ENCODE data around the gene TRABD2A.

The TRABD2A gene

DNA sequence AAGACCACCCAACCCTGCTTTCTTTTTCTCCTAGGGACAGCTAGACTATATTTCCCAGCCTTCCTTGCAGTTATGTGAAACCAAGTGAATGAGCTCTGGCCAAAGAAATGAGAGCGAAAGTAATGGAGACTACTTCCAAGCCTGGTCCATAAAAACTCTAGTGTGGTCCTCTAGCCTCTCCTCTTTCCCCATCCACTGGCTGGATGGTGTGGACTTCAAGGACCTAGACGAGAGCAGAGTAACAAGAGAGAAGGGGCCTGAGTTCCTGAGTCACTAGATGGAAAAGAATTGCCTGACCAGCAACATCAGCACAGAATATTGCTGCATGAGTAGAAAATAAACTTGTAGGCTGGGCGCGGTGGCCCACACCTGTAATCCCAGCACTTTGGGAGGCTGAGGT lies 21.6 kb upstream of the TRABD2A start:
- Histone ChIP-seq H3K27me3 (ENCODE audit: insufficient read depth, low read length) (peaks cover 8% of the 10 kb centered on the region), H3K4me3 (ENCODE audit: low read length) (no peak overlapping the region), H3K9ac (ENCODE audit: low read depth, low read length) (no peak overlapping the region), H3K4me1 (ENCODE audit: insufficient read depth, low read length) (peaks cover 2% of the 10 kb centered on the region; the same call in 1 of the 2 replicates), H3K36me3 (ENCODE audit: insufficient read depth, low read length) (no peaks in the 10 kb centered on the region; the same call in 1 of the 2 replicates), H3K27ac (ENCODE audit: low read depth, low read length) (no peak overlapping the region), H3K9me3 (ENCODE audit: insufficient read depth, low read depth, low read length) (no peaks in the 10 kb centered on the region)
- WGBS: 98% methylated on average over 4 of the region's 4 CpGs

DNA sequence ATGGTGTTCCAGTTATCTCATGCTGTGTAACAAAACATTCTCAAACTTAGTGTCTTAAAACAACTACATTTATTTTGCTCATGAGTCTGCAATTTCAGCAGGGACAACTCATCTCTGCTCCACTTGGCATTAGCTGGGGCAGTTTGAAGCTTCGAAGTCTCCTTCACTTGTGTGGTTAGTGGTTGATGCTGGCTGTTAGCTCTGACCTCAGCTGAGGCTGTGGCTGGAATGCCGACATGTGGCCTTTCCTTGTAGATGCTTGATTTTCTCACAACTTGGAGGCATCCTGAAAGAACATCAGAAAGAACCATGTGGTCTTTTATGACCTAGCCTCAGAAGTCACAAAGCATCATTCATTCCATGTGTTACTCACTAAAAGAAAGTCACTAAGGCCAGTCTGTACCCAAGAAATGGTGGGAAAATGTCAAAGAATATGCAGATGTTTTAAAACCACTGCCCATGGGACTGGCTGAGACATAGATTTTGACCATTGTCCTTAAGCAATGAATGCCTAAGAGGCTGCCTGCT lies 20.8 kb upstream of the TRABD2A start:
- Histone ChIP-seq H3K27ac (ENCODE audit: low read depth, low read length) (no peak overlapping the region), H3K36me3 (ENCODE audit: insufficient read depth, low read length) (no peaks in the 10 kb centered on the region; the same call in 1 of the 2 replicates), H3K9ac (ENCODE audit: low read depth, low read length) (no peak overlapping the region), H3K4me1 (ENCODE audit: insufficient read depth, low read length) (peaks cover 2% of the 10 kb centered on the region; the same call in 1 of the 2 replicates), H3K9me3 (ENCODE audit: insufficient read depth, low read depth, low read length) (no peaks in the 10 kb centered on the region), H3K27me3 (ENCODE audit: insufficient read depth, low read length) (peaks cover 8% of the 10 kb centered on the region), H3K4me3 (ENCODE audit: low read length) (no peak overlapping the region)
- 98% methylated on average over 2 of the region's 2 CpGs for WGBS

DNA sequence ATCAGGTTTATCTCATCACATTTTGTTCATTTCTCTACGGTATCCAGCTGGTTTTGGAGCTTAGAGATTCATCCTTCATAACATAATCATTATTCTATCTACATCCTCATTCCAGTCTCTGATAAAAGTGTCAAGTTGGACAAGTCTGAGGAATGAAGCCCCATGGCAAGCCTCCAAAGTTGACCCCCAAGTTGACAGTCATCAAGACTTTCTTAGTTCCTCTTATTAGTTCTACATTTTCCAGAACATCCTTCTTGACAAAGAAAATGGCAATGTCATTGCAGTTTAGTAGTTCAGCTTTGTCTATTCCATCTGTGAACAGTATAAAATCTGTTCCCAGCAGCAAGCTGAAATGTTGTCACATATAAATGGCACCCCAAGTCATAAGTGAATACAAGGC lies 20.1 kb upstream of the TRABD2A start:
- Histone ChIP-seq H3K9me3 (ENCODE audit: insufficient read depth, low read depth, low read length) (no peaks in the 10 kb centered on the region), H3K36me3 (ENCODE audit: insufficient read depth, low read length) (no peaks in the 10 kb centered on the region), H3K4me1 (ENCODE audit: insufficient read depth, low read length) (peaks cover 2% of the 10 kb centered on the region; the same call in 1 of the 2 replicates), H3K27ac (ENCODE audit: low read depth, low read length) (no peak overlapping the region), H3K27me3 (ENCODE audit: insufficient read depth, low read length) (peaks cover 8% of the 10 kb centered on the region), H3K9ac (ENCODE audit: low read depth, low read length) (no peak overlapping the region), H3K4me3 (ENCODE audit: low read length) (no peak overlapping the region)
- WGBS: 92% methylated on average over 1 of the region's 1 CpG

DNA sequence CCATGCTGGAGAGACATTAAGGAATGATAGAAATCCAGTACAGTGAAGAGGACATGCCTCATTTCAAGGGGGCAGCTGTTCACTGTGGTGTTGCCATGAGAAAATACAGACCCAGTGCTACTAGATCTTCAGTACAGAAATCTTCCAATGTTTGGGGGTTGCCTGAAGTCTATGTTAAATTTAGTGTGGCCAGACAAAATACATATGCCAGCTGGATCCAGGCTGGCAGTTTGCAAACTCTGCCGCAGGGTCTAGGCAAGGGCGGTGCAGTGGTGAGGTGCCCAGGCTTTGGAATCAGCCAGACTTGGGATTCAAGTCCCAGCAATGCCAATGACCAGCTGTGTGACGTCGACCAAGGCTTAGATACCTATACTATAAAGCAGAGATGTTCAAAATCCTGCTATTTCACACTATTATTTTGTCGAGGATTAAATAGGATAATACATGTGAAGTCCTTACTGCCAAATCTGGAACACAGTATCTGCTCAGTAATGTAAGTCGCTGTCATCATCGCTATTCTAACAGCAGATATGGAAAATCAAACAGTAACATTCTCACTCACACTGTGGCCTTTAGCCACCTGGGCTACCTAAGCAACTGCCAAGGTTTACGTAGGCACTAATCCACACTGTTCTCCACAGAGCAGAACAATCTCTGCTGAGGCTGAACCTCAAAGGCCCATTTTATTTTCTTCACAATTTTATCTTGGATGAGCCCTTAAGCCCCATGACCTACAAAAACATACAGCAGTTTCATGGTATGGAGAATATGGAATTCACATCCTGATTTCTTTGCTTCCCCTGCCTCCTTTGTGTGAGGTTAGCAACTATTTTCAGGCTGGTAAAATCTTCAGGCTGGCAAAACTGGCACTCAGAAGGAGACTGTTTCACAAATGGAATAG lies 18.7 kb upstream of the TRABD2A start:
- Histone ChIP-seq H3K9ac (ENCODE audit: low read depth, low read length) (no peak overlapping the region), H3K36me3 (ENCODE audit: insufficient read depth, low read length) (no peaks in the 10 kb centered on the region), H3K4me1 (ENCODE audit: insufficient read depth, low read length) (peaks cover 2% of the 10 kb centered on the region; the same call in 1 of the 2 replicates), H3K4me3 (ENCODE audit: low read length) (no peak overlapping the region), H3K27me3 (ENCODE audit: insufficient read depth, low read length) (peaks cover 6% of the 10 kb centered on the region), H3K9me3 (ENCODE audit: insufficient read depth, low read depth, low read length) (no peaks in the 10 kb centered on the region), H3K27ac (ENCODE audit: low read depth, low read length) (no peak overlapping the region)
- WGBS: 91% methylated on average over 8 of the region's 8 CpGs

DNA sequence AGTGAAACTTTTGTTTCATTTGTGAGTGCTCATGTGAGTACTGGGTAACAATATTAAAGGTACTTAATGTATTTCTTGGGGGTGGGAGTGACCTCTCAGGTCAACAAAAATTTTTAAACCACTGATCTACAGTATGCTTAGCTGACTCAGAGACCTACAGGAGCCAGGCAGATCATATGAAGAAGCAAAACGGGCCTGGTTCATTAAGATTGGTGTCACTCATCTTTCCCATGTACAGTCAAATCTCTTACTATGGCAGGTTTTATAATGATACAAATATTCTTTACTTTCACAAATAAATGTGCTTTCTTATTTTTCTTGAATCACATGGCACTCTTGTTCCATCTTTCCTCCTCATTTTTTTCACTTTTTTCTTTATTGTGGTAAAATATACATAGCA lies 16.9 kb upstream of the TRABD2A start:
- no peak overlapping the region for H3K9ac ChIP-seq (ENCODE audit: low read depth, low read length)
- no peak overlapping the region for H3K27ac ChIP-seq (ENCODE audit: low read depth, low read length)
- H3K27me3 ChIP-seq (ENCODE audit: insufficient read depth, low read length): no peaks in the 10 kb centered on the region
- 73% methylated on average over 1 of the region's 1 CpG for WGBS
- no peaks in the 10 kb centered on the region for H3K36me3 ChIP-seq (ENCODE audit: insufficient read depth, low read length)
- no peak overlapping the region for H3K4me3 ChIP-seq (ENCODE audit: low read length)
- H3K4me1 ChIP-seq (ENCODE audit: insufficient read depth, low read length): peaks cover 4% of the 10 kb centered on the region; the same call in 1 of the 2 replicates
- no peaks in the 10 kb centered on the region for H3K9me3 ChIP-seq (ENCODE audit: insufficient read depth, low read depth, low read length)

DNA sequence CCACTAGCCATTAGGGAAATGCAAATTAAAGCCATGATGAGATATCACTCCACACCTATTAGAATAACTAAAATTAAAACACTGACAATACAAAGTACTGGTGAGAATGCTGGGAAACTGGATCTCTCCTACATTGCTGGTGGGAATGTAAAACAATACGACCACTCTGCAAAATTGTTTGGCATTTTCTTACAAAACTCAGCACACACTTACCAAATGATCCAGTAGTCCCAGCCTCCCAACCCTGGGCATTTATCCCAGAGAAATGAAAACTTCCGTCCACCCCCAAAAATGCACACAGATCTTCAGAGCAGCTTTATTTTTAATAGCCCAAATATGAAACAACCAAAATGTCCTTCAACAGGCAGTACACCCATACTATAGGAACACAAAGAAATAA lies 15.7 kb upstream of the TRABD2A start:
- 91% methylated on average over 2 of the region's 2 CpGs for WGBS
- no peak overlapping the region for H3K4me3 ChIP-seq (ENCODE audit: low read length)
- no peak overlapping the region for H3K27ac ChIP-seq (ENCODE audit: low read depth, low read length)
- H3K27me3 ChIP-seq (ENCODE audit: insufficient read depth, low read length): no peaks in the 10 kb centered on the region
- H3K9me3 ChIP-seq (ENCODE audit: insufficient read depth, low read depth, low read length): no peaks in the 10 kb centered on the region
- peaks cover 4% of the 10 kb centered on the region; the same call in 1 of the 2 replicates for H3K4me1 ChIP-seq (ENCODE audit: insufficient read depth, low read length)
- H3K9ac ChIP-seq (ENCODE audit: low read depth, low read length): no peak overlapping the region
- H3K36me3 ChIP-seq (ENCODE audit: insufficient read depth, low read length): no peaks in the 10 kb centered on the region

DNA sequence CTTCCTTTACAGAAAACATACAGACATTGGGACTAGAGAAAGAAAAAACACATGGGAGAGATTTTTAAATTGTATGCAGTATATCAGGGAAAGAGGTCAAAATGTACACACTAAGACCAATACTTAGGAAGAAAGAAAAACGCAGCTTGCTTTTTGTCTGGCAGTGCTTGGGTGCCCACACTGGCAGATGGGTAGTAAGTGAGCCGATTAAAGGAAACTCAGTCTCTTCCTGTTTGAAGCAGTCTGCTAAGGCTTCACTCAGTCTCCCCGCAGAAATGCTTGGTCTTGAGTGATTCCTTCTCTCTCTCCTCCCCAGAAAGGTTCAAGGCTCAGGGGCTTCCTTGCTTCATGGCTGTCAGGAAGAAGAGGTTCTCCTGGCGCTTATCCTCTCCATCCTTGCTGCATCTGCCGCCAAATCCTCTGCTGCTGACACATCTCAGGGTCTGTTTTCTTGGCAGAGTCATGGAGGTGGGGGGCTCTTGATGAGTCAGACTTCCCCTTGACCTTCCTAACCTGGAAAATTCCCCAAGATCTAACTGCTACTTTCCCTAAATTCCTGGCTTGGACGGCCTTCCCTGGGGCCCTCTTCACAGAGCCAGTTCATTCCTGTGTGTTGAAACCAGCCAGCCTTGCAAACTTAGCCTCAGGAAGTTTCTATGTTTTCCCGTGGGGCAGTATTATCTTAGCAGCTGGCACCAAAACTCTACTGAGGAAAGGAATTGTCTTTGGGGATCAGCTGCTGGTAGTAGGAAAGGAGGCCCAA lies 14.1 kb upstream of the TRABD2A start:
- WGBS: 70% methylated on average over 7 of the region's 7 CpGs

DNA sequence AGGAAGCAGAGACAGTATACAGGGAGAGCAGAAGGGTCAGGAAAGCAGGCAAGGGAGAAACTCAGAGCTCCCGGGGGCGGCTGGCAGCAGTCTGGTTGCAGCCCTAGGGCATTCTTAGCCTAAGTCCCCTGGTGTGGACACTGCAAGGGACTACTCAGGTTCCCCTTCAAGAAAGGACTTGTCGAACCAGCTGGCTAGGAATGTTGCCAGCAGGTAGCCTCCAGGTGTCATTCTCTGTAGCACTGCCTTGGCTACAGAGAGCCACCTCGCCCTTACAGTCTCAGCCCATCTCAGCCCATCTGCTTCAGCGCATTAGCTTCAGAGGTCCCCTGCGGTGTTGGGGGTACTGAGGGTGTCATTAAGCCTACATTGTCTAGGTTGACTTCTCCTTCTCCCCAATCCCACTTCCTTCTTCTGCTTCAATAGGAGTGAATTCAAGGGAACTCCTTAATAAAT lies 13.3 kb upstream of the TRABD2A start:
- Histone ChIP-seq H3K27ac (ENCODE audit: low read depth, low read length) (no peak overlapping the region), H3K4me3 (ENCODE audit: low read length) (no peak overlapping the region), H3K9me3 (ENCODE audit: insufficient read depth, low read depth, low read length) (no peaks in the 10 kb centered on the region), H3K27me3 (ENCODE audit: insufficient read depth, low read length) (no peaks in the 10 kb centered on the region), H3K4me1 (ENCODE audit: insufficient read depth, low read length) (peaks cover 4% of the 10 kb centered on the region; the same call in 1 of the 2 replicates), H3K36me3 (ENCODE audit: insufficient read depth, low read length) (no peaks in the 10 kb centered on the region), H3K9ac (ENCODE audit: low read depth, low read length) (no peak overlapping the region)
- 72% methylated on average over 5 of the region's 6 CpGs for WGBS

More for the DNA sequence above, 14.1 kb upstream of the TRABD2A start:
- Histone ChIP-seq H3K4me3 (ENCODE audit: low read length) (no peak overlapping the region), H3K9me3 (ENCODE audit: insufficient read depth, low read depth, low read length) (no peaks in the 10 kb centered on the region), H3K9ac (ENCODE audit: low read depth, low read length) (no peak overlapping the region), H3K36me3 (ENCODE audit: insufficient read depth, low read length) (no peaks in the 10 kb centered on the region), H3K27me3 (ENCODE audit: insufficient read depth, low read length) (no peaks in the 10 kb centered on the region), H3K27ac (ENCODE audit: low read depth, low read length) (no peak overlapping the region), H3K4me1 (ENCODE audit: insufficient read depth, low read length) (peaks cover 4% of the 10 kb centered on the region; the same call in 1 of the 2 replicates)

DNA sequence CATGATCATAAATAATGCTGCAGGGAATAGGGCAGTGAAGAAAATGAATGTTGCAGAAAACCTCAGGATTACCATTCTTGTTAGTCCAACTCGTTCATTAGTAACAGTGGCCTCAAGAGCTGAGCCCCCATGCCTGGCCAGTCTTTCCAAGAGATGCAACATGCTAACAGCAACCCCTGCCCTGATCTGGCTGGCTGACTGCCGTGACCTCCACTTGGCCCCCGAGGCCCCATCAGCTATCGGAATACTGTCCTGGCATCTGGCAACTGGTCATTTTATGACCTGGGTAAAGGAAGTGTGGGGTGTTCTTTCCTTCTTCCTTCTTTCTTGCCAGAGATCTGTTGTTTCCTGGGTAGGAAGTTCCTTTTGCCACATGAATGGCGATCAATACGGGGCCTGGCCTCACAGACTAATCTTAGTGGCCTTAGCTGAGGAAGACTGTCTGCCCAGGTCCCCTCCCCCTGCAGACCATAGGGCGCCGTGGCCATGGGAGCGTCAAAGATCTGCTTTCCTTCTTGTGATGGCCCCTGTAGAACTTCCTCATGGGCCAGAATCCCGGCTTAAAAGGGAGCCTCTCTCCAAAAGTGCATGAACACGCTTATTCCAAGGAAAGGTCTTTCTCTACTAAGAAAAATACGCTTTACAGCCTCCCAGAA lies 10.6 kb upstream of the TRABD2A start:
- WGBS: 93% methylated on average over 11 of the region's 12 CpGs
- H3K36me3 ChIP-seq (ENCODE audit: insufficient read depth, low read length): no peaks in the 10 kb centered on the region
- H3K27ac ChIP-seq (ENCODE audit: low read depth, low read length): no peak overlapping the region
- no peaks in the 10 kb centered on the region for H3K9me3 ChIP-seq (ENCODE audit: insufficient read depth, low read depth, low read length)
- H3K9ac ChIP-seq (ENCODE audit: low read depth, low read length): no peak overlapping the region
- no peak overlapping the region for H3K4me3 ChIP-seq (ENCODE audit: low read length)
- H3K4me1 ChIP-seq (ENCODE audit: insufficient read depth, low read length): peaks cover 2% of the 10 kb centered on the region; the same call in 1 of the 2 replicates
- no peaks in the 10 kb centered on the region for H3K27me3 ChIP-seq (ENCODE audit: insufficient read depth, low read length)

DNA sequence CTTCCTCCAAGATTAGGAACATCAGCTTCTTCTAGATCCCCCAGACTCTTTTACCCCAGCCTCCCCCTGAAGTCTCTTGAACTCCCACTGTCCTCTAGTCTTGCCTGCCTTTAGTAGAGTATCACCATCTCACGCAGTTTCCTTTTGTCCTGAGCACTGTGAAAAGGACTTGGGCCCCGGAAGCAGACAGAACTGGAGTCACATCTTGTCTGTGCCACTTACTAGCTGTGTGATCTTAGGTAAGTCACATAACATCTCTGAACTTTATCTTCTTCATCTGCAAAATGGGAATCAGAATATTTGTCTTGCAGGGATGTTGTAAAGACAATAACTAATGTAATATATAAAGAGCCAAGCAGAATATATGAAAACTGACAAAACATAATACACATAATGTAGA lies 8.4 kb upstream of the TRABD2A start:
- Histone ChIP-seq H3K9ac (ENCODE audit: low read depth, low read length) (no peak overlapping the region), H3K9me3 (ENCODE audit: insufficient read depth, low read depth, low read length) (no peaks in the 10 kb centered on the region), H3K36me3 (ENCODE audit: insufficient read depth, low read length) (no peaks in the 10 kb centered on the region), H3K27ac (ENCODE audit: low read depth, low read length) (no peak overlapping the region), H3K4me3 (ENCODE audit: low read length) (no peak overlapping the region), H3K4me1 (ENCODE audit: insufficient read depth, low read length) (0 out of 2 replicates have a peak, but pooled peaks cover 2% of the 10 kb centered on the region), H3K27me3 (ENCODE audit: insufficient read depth, low read length) (peaks cover 9% of the 10 kb centered on the region; the same call in 1 of the 2 replicates)
- 83% methylated on average over 2 of the region's 2 CpGs for WGBS

Measured in HUES64 (cell line).